ENCODE data around the gene RAB5A.

Gene RAB5A

GRCh38 chr3:19901918-19902317 is 45.0 kb upstream of the RAB5A start:
- TF ChIP-seq, protein P1, sequence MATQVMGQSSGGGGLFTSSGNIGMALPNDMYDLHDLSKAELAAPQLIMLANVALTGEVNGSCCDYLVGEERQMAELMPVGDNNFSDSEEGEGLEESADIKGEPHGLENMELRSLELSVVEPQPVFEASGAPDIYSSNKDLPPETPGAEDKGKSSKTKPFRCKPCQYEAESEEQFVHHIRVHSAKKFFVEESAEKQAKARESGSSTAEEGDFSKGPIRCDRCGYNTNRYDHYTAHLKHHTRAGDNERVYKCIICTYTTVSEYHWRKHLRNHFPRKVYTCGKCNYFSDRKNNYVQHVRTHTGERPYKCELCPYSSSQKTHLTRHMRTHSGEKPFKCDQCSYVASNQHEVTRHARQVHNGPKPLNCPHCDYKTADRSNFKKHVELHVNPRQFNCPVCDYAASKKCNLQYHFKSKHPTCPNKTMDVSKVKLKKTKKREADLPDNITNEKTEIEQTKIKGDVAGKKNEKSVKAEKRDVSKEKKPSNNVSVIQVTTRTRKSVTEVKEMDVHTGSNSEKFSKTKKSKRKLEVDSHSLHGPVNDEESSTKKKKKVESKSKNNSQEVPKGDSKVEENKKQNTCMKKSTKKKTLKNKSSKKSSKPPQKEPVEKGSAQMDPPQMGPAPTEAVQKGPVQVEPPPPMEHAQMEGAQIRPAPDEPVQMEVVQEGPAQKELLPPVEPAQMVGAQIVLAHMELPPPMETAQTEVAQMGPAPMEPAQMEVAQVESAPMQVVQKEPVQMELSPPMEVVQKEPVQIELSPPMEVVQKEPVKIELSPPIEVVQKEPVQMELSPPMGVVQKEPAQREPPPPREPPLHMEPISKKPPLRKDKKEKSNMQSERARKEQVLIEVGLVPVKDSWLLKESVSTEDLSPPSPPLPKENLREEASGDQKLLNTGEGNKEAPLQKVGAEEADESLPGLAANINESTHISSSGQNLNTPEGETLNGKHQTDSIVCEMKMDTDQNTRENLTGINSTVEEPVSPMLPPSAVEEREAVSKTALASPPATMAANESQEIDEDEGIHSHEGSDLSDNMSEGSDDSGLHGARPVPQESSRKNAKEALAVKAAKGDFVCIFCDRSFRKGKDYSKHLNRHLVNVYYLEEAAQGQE (IDR thresholded peaks at IDR 0.05; ENCODE audit: insufficient read depth in 1 of 2, low read depth in 2 of 2, low read length in 2 of 2), result no peak
- TF ChIP-seq POLR2AphosphoS5 (IDR thresholded peaks at IDR 0.05; ENCODE audit: low read depth, low read length) (no peak), FOXP2 (optimal IDR thresholded peaks at IDR 0.05; ENCODE audit: borderline replicate concordance, extremely low read depth, extremely low read length, insufficient read depth) (no peak), TAF1 (IDR thresholded peaks at IDR 0.05; ENCODE audit: borderline replicate concordance, insufficient read depth, low read length) (no peak), SIN3A (IDR thresholded peaks at IDR 0.05; ENCODE audit: borderline replicate concordance, insufficient read depth, low read length) (no peak)

DNA sequence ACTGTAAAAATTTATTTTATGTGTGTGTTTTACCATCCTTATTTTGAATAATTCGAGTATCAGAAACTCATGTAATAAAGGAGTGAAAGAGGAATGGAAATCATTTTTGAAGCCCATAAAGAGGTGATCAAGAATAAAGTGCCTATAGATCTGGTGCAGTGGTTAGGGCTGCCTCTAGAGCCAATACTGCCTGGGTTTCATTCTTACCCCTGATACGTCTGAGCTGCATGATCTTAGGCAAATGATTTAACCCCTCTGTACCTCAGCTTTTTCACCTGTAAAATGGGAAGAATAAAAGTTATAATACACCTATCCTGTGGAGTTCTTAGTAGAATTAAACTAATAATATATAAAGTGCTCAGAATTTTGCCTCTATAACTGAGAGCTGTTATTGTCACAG is 43.2 kb upstream of the RAB5A start:
- no peak for TF ChIP-seq TAF1 (IDR thresholded peaks at IDR 0.05; ENCODE audit: borderline replicate concordance, insufficient read depth, low read length)
- TF ChIP-seq, protein P1 (IDR thresholded peaks at IDR 0.05; ENCODE audit: insufficient read depth in 1 of 2, low read depth in 2 of 2, low read length in 2 of 2), result no peak
- no peak for TF ChIP-seq POLR2AphosphoS5 (IDR thresholded peaks at IDR 0.05; ENCODE audit: low read depth, low read length)
- TF ChIP-seq SIN3A (IDR thresholded peaks at IDR 0.05; ENCODE audit: borderline replicate concordance, insufficient read depth, low read length), result no peak
- no peak for TF ChIP-seq FOXP2 (optimal IDR thresholded peaks at IDR 0.05; ENCODE audit: borderline replicate concordance, extremely low read depth, extremely low read length, insufficient read depth)

GRCh38 chr3:19907523-19907922 is 39.4 kb upstream of the RAB5A start:
- TF ChIP-seq POLR2AphosphoS5 (IDR thresholded peaks at IDR 0.05; ENCODE audit: low read depth, low read length), result no peak
- TF ChIP-seq TAF1 (IDR thresholded peaks at IDR 0.05; ENCODE audit: borderline replicate concordance, insufficient read depth, low read length), result no peak
- no peak for TF ChIP-seq FOXP2 (optimal IDR thresholded peaks at IDR 0.05; ENCODE audit: borderline replicate concordance, extremely low read depth, extremely low read length, insufficient read depth)
- TF ChIP-seq SIN3A (IDR thresholded peaks at IDR 0.05; ENCODE audit: borderline replicate concordance, insufficient read depth, low read length), result no peak
- TF ChIP-seq, protein P1 (IDR thresholded peaks at IDR 0.05; ENCODE audit: insufficient read depth in 1 of 2, low read depth in 2 of 2, low read length in 2 of 2), result no peak

GRCh38 chr3:19911452-19911851 is 35.4 kb upstream of the RAB5A start:
- TF ChIP-seq FOXP2 (optimal IDR thresholded peaks at IDR 0.05; ENCODE audit: borderline replicate concordance, extremely low read depth, extremely low read length, insufficient read depth) (no peak), SIN3A (IDR thresholded peaks at IDR 0.05; ENCODE audit: borderline replicate concordance, insufficient read depth, low read length) (no peak), TAF1 (IDR thresholded peaks at IDR 0.05; ENCODE audit: borderline replicate concordance, insufficient read depth, low read length) (no peak), POLR2AphosphoS5 (IDR thresholded peaks at IDR 0.05; ENCODE audit: low read depth, low read length) (no peak)
- TF ChIP-seq, protein P1 (IDR thresholded peaks at IDR 0.05; ENCODE audit: insufficient read depth in 1 of 2, low read depth in 2 of 2, low read length in 2 of 2), result no peak

DNA sequence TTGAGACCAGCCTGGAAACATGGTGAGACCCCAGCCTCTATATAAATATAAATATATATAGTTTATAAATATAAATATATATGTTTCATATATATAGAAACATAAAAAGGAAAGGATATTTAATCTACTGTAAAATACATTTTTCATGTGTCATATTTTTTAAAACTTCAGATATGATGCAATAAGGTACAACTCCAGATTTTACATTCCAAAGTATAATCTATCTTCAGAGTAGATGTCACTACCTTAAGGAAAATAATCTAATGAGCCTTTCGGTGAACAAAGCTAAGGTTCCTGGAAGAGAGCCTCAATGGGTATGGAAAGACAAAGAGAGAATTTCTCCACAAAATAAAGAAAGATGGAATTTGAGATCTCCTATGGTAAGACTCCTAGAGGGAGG is 29.7 kb upstream of the RAB5A start:
- TF ChIP-seq SIN3A (IDR thresholded peaks at IDR 0.05; ENCODE audit: borderline replicate concordance, insufficient read depth, low read length) (no peak), POLR2AphosphoS5 (IDR thresholded peaks at IDR 0.05; ENCODE audit: low read depth, low read length) (no peak), FOXP2 (optimal IDR thresholded peaks at IDR 0.05; ENCODE audit: borderline replicate concordance, extremely low read depth, extremely low read length, insufficient read depth) (no peak)

Measured in PFSK-1 (cell line).